GM10266 (cell line): Measurements from ENCODE around the gene TLR7.
A peak's percentile ranks its signal among the peaks of the same experiment; 100 is the strongest.

ENCODE experiments used
- DNase-seq: peaks from one replicate; pipeline ENCODE4 v3.0.0; 2012; ENCODE audit errors: extremely low spot score
- TF ChIP-seq, protein P1 (sequence below): IDR thresholded peaks from 2 replicates; pipeline ENCODE4 v1.5.1; 2012; ENCODE audit warnings: mild to moderate bottlenecking, low read depth; ENCODE audit not compliant: control insufficient read depth, insufficient read depth; ENCODE audit errors: missing control alignments

The TLR7 gene

GRCh38 chrX:12843668-12844279, 23.1 kb upstream of the TLR7 start:
- DNase-seq: peak; percentile 12
- TF ChIP-seq, protein P1, sequence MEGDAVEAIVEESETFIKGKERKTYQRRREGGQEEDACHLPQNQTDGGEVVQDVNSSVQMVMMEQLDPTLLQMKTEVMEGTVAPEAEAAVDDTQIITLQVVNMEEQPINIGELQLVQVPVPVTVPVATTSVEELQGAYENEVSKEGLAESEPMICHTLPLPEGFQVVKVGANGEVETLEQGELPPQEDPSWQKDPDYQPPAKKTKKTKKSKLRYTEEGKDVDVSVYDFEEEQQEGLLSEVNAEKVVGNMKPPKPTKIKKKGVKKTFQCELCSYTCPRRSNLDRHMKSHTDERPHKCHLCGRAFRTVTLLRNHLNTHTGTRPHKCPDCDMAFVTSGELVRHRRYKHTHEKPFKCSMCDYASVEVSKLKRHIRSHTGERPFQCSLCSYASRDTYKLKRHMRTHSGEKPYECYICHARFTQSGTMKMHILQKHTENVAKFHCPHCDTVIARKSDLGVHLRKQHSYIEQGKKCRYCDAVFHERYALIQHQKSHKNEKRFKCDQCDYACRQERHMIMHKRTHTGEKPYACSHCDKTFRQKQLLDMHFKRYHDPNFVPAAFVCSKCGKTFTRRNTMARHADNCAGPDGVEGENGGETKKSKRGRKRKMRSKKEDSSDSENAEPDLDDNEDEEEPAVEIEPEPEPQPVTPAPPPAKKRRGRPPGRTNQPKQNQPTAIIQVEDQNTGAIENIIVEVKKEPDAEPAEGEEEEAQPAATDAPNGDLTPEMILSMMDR: no peak

- DNase-seq: no peak
- TF ChIP-seq, protein P1: no peak
Measured at GRCh38 chrX:12844319-12844718, 22.6 kb upstream of the TLR7 start.

DNA sequence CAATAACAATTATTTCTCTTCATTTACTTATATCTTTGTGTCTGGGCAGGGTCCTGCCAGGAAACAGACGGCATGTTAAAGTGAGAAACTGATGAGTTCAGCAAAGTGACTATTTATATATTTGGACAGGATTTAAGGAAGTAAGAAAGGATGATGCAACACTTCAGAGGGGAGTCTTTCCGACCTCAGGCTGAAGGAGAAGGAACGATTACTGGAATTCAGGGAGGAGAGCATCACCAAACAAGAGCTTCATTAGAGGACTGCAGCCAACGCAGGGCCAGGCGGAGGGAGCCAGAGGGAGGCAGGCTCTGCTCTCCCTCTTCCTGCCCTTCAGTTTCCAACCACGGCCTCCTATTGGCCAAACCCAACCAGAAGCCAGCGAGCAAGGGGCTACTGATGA, 1.5 kb upstream of the TLR7 start:
- DNase-seq: no peak
- TF ChIP-seq, protein P1: no peak

DNA sequence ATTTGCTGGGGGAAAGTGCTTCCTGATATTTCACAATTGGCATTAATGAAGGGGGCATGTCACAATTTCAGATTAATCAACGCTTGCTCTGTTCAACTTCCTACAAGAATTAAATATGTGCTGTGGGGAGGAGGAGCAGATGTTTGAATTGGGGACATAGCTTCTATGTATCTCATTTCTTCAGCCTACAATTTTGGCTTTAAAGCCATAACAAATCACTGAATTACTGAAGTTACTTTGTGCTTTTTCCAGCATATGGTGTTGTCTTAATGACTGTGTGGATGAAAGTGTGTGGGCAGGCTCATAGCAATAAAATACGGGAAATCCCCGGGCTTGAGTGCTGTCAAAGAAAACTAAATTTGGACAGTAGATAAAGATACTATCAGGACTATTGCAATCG, 813 bp downstream of the TLR7 start:
- TF ChIP-seq, protein P1: no peak
- DNase-seq: no peak

DNA sequence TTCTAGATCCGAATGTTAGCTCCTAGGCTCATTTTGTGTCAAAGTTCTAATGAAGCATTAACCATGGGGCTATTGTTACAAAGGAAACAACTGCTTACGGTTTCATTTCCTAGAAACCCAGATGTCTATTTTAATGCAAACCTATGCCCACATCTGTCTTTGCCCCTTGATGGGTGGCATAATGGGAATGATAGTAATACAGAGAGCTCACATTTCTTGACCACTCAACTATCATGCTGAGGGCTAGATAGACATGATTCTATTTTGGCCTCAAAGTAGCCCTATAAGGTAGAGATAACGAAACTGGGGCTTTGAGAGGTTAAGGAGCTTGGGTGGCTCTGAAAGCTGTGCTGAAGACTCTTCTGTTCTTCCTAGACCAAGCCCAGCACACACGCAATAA, 1.9 kb downstream of the TLR7 start:
- TF ChIP-seq, protein P1: no peak

DNA sequence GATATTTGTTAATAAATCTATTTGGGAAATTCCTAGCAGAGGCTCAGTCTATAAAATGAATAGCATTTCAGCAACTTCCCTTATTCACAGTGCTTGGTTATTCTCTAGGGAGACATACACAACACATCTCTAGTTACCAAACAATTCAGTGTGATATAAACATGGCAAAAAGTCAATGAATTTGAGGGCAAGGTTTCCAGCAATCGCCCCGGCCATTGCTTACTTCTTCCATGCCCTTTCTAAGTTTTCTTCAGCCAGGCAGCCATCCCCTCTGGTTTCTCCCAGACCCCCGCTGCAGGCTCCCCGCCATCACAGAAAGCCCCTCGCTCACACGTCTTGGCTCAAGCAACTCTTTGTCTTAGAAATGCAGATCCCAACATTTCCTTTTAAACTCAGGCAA, 4.4 kb downstream of the TLR7 start:
- TF ChIP-seq, protein P1: no peak
- DNase-seq: no peak

More for the DNA sequence above, 1.9 kb downstream of the TLR7 start:
- no peak for DNase-seq

GRCh38 chrX:12872741-12873140, 5.9 kb downstream of the TLR7 start:
- TF ChIP-seq, protein P1: no peak
- DNase-seq: no peak
